Glomerular visceral epithelial cell (primary cell): ENCODE results near the gene PRAF2.
A peak's percentile ranks its signal among the peaks of the same experiment; 100 is the strongest.

Experiments
- DNase-seq: peaks from one replicate; pipeline ENCODE4 v3.0.0-alpha.2; 2016; ENCODE audit errors: extremely low spot score

The PRAF2 gene, protein sequence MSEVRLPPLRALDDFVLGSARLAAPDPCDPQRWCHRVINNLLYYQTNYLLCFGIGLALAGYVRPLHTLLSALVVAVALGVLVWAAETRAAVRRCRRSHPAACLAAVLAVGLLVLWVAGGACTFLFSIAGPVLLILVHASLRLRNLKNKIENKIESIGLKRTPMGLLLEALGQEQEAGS

GRCh38 chrX:49073601-49074575 is at the start of gene PRAF2:
TSS of gene PRAF2 (minus strand) at chrX:49074002. CDS start at chrX:49073987, 15 bp downstream.
- DNase-seq, result peak; percentile 87

GRCh38 chrX:49122499-49122898 is 48.7 kb upstream of the PRAF2 start:
- no peak for DNase-seq

GRCh38 chrX:49120091-49120490 is 46.3 kb upstream of the PRAF2 start:
- DNase-seq, result no peak

DNA sequence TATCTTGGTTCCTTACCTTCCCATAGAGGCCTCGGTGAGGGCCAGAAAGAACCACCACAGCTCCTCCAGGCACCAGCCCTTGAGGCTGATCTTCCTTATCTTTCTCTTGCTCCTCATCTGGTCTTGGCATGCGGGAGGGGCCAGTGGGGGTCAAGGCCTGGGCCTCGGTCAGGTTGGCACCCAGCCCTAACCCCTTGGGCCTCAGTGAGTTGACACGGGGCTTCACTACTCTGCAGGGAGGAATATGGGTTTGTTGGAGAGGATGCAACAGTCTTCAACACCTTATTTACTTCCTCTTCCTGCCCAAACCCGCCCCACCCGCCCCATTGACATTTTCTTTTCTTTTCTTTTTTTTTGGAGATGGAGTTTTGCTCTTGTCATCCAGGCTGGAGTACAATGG is 43.8 kb upstream of the PRAF2 start:
- DNase-seq, result no peak

DNA sequence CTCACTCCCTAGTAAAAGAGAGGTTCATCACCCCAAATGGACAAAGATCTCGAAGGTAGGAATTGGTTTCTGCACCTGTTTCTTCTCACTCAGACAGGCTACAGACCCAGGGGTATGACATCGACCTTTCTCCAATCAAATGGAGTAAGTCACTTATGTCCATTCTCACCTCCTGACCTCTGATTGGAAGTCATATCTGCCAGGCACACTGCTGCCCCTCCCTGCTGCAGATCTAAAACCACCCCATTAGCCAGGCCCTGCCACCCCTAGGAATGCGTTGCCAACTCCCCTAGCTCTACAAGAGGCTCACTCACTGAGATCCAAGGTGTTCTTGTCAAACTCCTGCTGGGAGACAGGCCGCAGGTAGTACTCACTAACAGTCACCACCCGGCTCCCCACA is 42.9 kb upstream of the PRAF2 start:
- DNase-seq, result no peak

GRCh38 chrX:49116076-49116475 is 42.3 kb upstream of the PRAF2 start:
- DNase-seq, result no peak

DNA sequence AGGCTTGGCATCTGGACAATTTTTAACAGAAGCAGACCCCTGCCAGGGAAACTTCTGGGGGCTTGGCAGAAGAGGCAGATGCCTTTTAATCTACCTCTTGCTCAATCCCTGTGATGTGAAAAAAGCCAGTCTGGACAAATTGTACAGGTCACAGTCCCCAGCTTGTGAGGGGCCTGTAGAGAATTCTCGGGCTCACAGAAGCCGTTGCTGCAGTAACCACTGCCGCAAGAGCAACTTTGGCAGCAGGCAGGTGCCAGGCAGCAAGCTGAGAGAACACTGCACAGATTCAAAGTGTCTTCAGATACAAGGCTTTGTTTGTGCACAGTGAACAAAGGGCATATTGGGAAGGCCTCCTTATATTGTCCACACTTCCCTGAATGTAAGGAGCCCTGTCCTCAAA is 38.0 kb upstream of the PRAF2 start:
- no peak for DNase-seq

DNA sequence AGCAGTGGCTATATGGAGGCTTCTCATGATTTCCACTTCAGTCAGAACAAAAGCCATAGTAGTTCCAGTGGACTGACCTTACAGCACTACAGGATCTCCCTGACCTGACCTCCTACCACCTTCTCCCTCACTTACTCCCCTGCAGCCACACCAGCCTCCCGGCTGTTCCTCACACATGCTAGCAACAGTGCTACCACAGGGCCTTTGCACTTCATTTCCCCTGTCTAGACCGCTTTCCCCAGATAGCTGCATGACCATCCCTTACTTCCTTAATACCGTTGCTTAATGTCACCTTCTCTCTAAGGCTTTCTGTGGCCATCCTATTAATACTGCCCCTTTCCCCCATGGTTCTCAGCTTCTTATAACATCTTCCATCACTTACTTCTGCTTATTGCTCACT is 36.6 kb upstream of the PRAF2 start:
- no peak for DNase-seq

- DNase-seq, result no peak
These were observed 34.8 kb upstream of the PRAF2 start for GRCh38 chrX:49108641-49109040.

DNA sequence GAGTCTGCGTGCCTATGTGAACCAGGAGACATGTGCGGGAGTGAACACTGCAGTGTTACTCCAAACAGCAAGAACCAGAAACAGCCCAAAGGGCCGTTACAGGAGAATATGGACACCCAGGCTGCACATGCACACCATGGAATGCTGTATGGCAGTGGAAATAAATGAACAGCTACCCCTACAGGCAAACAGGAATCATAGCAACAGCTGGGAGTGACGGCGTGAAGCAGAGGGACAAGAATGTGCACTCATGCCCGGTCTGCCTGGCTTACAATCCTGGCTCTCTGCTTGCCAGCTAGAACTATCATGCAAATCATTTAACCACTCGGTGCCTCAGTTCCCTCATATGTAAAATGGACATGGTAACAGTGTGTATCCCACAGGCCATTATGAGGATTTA is 33.1 kb upstream of the PRAF2 start:
- DNase-seq, result peak; percentile 32

- DNase-seq, result no peak
These were observed 32.5 kb upstream of the PRAF2 start for GRCh38 chrX:49106296-49106695.

- no peak for DNase-seq
These were observed 29.8 kb upstream of the PRAF2 start for GRCh38 chrX:49103637-49104036.

GRCh38 chrX:49102190-49102589 is 28.4 kb upstream of the PRAF2 start:
- DNase-seq, result no peak

GRCh38 chrX:49101629-49101984 is 27.8 kb upstream of the PRAF2 start:
- no peak for DNase-seq

DNA sequence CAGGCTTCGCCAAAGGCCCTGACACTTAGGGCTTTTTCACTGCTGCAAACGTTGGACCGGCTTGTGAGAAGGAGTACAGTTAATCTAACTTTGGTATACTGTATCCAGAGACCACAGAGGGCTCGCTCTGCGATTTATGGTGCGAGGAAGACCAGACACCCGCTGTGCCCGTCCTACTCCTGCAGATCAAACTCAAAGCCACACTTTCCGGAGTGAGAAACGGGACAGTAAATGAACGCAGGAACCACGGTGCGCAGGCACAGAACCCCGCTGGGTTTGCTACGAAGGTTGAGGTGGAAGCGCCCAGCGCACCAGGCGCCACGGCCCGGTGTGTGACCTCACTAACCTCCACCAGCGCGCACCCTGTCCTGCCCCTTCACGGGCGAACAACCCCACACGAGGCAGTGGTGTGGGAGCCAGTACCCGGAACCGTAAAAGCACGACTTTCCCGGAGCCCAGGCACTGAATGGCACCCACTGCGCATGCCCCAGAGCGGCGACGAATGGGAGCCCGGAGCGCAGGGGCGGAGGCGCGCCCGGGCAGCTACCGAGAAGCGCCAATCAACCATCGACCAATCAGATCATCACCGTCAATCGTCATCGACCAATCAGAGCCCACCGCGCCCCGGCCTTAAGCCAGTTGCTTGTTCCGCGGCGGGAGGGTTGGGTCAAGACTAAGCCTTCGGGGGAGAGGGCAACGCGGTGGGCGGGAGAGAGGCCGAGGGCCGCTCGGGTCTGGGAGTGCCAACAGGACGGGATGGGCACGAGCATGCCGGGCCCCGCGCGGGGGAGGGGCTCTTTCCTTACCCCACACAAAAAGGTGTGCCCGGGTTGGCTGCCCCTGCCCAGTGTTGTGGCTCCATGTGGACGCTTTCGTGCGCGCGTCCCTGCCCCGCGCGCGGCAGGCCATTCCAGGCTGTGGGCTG is 27.2 kb upstream of the PRAF2 start:
- peak; percentile 93 for DNase-seq

DNA sequence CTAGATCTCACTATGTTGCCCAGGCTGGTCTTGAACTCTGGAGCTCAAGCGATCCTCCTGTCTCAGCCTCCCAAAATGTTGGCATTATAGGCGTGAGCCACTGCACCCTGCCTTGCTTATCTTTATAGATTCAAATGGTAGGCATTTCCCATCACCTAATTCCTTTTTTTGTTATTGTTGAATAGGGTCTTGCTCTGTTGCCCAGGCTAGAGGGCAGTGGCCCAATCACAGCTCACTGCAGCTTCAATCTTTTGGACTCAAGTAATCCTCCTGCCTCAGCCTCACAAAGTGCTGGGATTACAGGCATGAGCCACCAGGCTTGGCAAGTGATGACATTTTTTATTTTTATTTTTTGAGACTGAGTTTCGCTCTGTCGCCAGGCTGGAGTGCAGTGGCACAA is 22.6 kb upstream of the PRAF2 start:
- DNase-seq, result no peak

DNA sequence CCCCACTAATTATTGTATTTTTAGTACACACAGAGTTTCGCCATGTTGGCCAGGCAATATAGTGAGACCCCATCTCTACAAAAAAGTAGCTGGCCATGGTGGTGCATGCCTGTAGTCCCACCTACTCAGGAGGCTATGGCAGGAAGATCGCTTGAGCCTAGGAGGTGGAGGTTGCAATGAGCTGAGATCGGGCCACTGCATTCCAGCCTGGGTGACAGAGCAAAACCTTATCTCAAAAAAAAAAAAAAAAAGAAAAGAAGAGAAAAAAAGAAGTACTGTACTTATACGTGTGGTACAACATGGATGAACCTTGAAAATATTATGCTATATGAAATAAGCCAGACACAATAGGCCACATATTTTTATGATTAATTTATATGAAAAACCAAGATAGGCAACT is 15.8 kb upstream of the PRAF2 start:
- DNase-seq, result no peak

DNA sequence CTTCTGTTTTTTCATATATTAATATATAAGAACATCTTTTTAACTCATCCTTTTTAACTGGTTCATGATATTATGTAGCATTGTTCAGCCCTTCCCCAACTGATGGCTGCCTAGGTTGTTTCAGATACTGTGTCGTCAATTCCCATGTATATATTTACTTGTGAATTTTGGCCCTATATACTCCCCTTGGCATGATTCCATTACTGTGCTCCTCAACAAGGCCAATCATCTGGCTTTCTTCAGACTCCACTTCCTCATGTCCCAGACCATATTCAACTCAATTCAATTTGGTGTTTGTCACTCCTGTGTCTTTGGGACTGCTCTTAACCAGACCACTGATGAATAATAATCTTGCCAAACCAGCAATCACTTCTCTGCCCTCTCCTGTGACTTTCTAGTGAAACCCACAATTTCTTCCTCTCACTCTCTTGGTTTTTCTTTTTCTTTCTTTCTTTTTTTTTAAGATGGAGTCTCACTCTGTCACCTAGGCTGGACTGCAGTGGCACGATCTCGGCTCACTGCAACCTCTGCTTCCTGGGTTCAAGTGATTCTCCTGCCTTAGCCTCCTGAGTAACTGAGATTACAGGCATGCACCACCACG is 8.6 kb upstream of the PRAF2 start:
- no peak for DNase-seq

GRCh38 chrX:49079489-49080428 is 6.0 kb upstream of the PRAF2 start, which contains the start of gene WDR45:
TSS of gene WDR45 (minus strand) at chrX:49079887. CDS start at chrX:49078095, 1,792 bp downstream.
- peak; percentile 66 for DNase-seq

- DNase-seq, result no peak
These were observed 4.1 kb upstream of the PRAF2 start for GRCh38 chrX:49077941-49078340.

GRCh38 chrX:49075347-49075746 is 1.5 kb upstream of the PRAF2 start:
- DNase-seq, result no peak
